Natural killer cell (primary cell): ENCODE measurements around the gene LIG3. TPM values are rescaled to one million over a fixed set of nuclear protein-coding genes. Genes with fewer than 3 reads are reported as not detected.

Source experiments
- ATAC-seq, 3 donors: fragments of 150-1000 bp in 2 of 3; fragments of 200-7000 bp in 1 of 3; cut with Tn5 transposase; 1 replicate in 1 of 3; 2 replicates in 2 of 3; pipeline ENCODE4 v1.10.0; 2021; ENCODE audit warnings: mild to moderate bottlenecking in 2 of 3, moderate library complexity in 2 of 3
- DNase-seq, 2 donors: peaks; one replicate each; pipeline versions ENCODE4 v3.0.0 to v3.0.0-alpha.2; 2013 to 2021; ENCODE audit warnings: mixed read lengths in 1 of 2
- H3K27ac ChIP-seq: one replicate; pipeline ENCODE4 v1.5.1; 2013; ENCODE audit warnings: mild to moderate bottlenecking, low read length
- H3K27me3 ChIP-seq: one replicate; pipeline ENCODE4 v1.6.1; 2013; ENCODE audit warnings: low read length; ENCODE audit not compliant: control insufficient read depth, insufficient read depth
- H3K36me3 ChIP-seq: one replicate; pipeline ENCODE4 v1.6.1; 2013; ENCODE audit warnings: low read length; ENCODE audit not compliant: control insufficient read depth, insufficient read depth
- H3K4me1 ChIP-seq: one replicate; pipeline ENCODE4 v1.6.1; 2013; ENCODE audit warnings: low read length; ENCODE audit not compliant: control insufficient read depth, insufficient read depth
- H3K4me3 ChIP-seq: one replicate; pipeline ENCODE4 v1.5.1; 2013; ENCODE audit warnings: low read length
- H3K9me3 ChIP-seq: one replicate; pipeline ENCODE4 v1.6.1; 2013; ENCODE audit warnings: low read length; ENCODE audit not compliant: control insufficient read depth, insufficient read depth
- H3K27ac Mint-ChIP-seq, 2 donors: one replicate each; pipeline ENCODE4 v1.8.0; 2022; ENCODE audit warnings: mild to moderate bottlenecking in 2 of 2, mixed read lengths in 2 of 2, moderate library complexity in 1 of 2
- H3K27me3 Mint-ChIP-seq, 2 donors: one replicate each; pipeline ENCODE4 v1.8.0; 2022; ENCODE audit warnings: low read depth in 2 of 2, mixed read lengths in 2 of 2
- H3K36me3 Mint-ChIP-seq: one replicate; pipeline ENCODE4 v1.8.0; 2022; ENCODE audit warnings: mixed read lengths
- H3K4me1 Mint-ChIP-seq, 2 donors: one replicate each; pipeline ENCODE4 v1.8.0; 2022; ENCODE audit warnings: mixed read lengths in 2 of 2
- H3K4me3 Mint-ChIP-seq: one replicate; pipeline ENCODE4 v1.8.0; 2022; ENCODE audit warnings: mild to moderate bottlenecking, moderate library complexity, mixed read lengths
- H3K9me3 Mint-ChIP-seq, 2 donors: one replicate each; pipeline ENCODE4 v1.8.0; 2022; ENCODE audit warnings: mixed read lengths in 2 of 2
- CTCF ChIP-seq: fragments of 200-600 bp; IDR thresholded peaks from one replicate; pipeline ENCODE4 v1.8.0; 2022; ENCODE audit warnings: antibody characterized with exemption
- WGBS: methylation state at CpG from one replicate; pipeline ENCODE4 v1.1.7; 2013; ENCODE audit warnings: missing lambda C conversion rate; ENCODE audit not compliant: insufficient coverage; 5-methylcytosine and 5-hydroxymethylcytosine counted together
- intact Hi-C: fragments of 100-400 bp; cut with micrococcal nuclease; formaldehyde crosslinking; loops from one replicate; pipeline ENCODE4 v1.14.2; 2022
- total RNA-seq, 4 donors: library from RNA; stranded (reverse); fragments of 120-200 nt in 1 of 4; gene quantifications; one replicate each; pipeline versions ENCODE4 v1.2.3 to v1.2.4, GENCODE V29; 2013 to 2022

The LIG3 gene
- total RNA-seq, 3 donors from 2014 or later (not counting 1 experiment from before 2014, with no cell fraction given): 70.2 to 83.7 (median 72.0) TPM

- ATAC-seq: no peak
- TF ChIP-seq CTCF: no peak
- Histone ChIP-seq H3K27me3 (no peaks in the 10 kb centered on the region), H3K4me1 (no peaks in the 10 kb centered on the region), H3K4me3 (no peak overlapping the region), H3K27ac (no peak overlapping the region), H3K9me3 (no peaks in the 10 kb centered on the region), H3K36me3 (peaks cover 35% of the 10 kb centered on the region)
- Mint-ChIP-seq H3K4me3 (no peak overlapping the region), H3K4me1 (no peaks in the 10 kb centered on the region), H3K27me3 (no peaks in the 10 kb centered on the region), H3K36me3 (peaks cover 7% of the 10 kb centered on the region), H3K27ac (peak overlapping the region; percentile 51 to 75), H3K9me3 (no peaks in the 10 kb centered on the region)
- no peak for DNase-seq
- WGBS: 96% methylated on average over 1 of the region's 1 CpG
- intact Hi-C loops: no loop called here
These were observed 26.6 kb downstream of the LIG3 start for GRCh38 chr17:35006961-35007360.

- Histone ChIP-seq H3K4me3 (no peak overlapping the region), H3K36me3 (peaks cover 58% of the 10 kb centered on the region), H3K27ac (no peak overlapping the region), H3K27me3 (no peaks in the 10 kb centered on the region), H3K9me3 (no peaks in the 10 kb centered on the region), H3K4me1 (no peaks in the 10 kb centered on the region)
- ATAC-seq: no peak
- peaks cover 7% of the 10 kb centered on the region for H3K36me3 Mint-ChIP-seq
- TF ChIP-seq CTCF: no peak
- H3K4me3 Mint-ChIP-seq: no peak overlapping the region
- no peaks in the 10 kb centered on the region for H3K27me3 Mint-ChIP-seq
- WGBS: 95% methylated on average over 3 of the region's 3 CpGs
- no peak overlapping the region for H3K27ac Mint-ChIP-seq
- intact Hi-C loops: no loop called here
- no peaks in the 10 kb centered on the region for H3K4me1 Mint-ChIP-seq
- no peaks in the 10 kb centered on the region for H3K9me3 Mint-ChIP-seq
- no peak for DNase-seq
These were observed 29.8 kb downstream of the LIG3 start for GRCh38 chr17:35010093-35010492.

DNA sequence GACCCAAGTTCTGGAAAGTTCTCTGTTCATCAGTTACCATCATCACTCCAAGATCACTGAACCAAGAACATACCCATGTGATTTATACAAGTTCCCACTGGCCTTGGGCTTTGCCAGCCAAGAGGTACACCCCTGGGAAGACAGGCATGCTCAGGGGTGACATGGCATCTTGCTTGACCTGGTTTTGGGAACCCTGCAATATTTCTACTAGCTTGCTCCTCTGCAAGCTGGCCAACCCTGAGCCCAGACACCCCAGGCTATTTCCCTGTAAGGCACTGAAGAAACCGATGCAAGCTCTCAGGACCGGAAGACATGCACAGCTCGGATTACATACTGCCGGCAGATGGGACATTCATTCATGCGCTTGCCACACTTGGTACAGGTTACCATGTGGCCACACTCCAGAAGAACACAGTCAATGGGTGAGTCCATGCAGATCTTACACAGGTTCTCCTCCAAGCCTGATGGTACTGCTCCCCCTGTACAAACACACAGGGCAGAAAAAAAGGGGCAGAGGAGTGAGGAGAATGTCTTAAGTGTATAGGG, 31.4 kb downstream of the LIG3 start:
- Mint-ChIP-seq H3K4me3 (no peak overlapping the region), H3K36me3 (peaks cover 7% of the 10 kb centered on the region), H3K27me3 (no peaks in the 10 kb centered on the region), H3K9me3 (no peaks in the 10 kb centered on the region), H3K27ac (no peak overlapping the region), H3K4me1 (no peaks in the 10 kb centered on the region)
- Histone ChIP-seq H3K27me3 (no peaks in the 10 kb centered on the region), H3K4me3 (no peak overlapping the region), H3K27ac (no peak overlapping the region), H3K36me3 (peaks cover 74% of the 10 kb centered on the region), H3K4me1 (no peaks in the 10 kb centered on the region), H3K9me3 (no peaks in the 10 kb centered on the region)
- no peak for TF ChIP-seq CTCF
- no peak for DNase-seq
- no peak for ATAC-seq
- intact Hi-C loops: no loop called here
- 97% methylated on average over 5 of the region's 5 CpGs for WGBS

GRCh38 chr17:35016369-35016768, 36.1 kb downstream of the LIG3 start:
- ATAC-seq (no peak), DNase-seq (no peak)
- H3K27me3 ChIP-seq: no peaks in the 10 kb centered on the region
- H3K9me3 Mint-ChIP-seq: no peaks in the 10 kb centered on the region
- intact Hi-C loops: no loop called here
- H3K4me1 ChIP-seq: peaks cover 3% of the 10 kb centered on the region
- H3K9me3 ChIP-seq: no peaks in the 10 kb centered on the region
- WGBS: 95% methylated on average over 4 of the region's 4 CpGs
- H3K4me3 ChIP-seq: no peak overlapping the region
- no peak for TF ChIP-seq CTCF
- H3K27me3 Mint-ChIP-seq: no peaks in the 10 kb centered on the region
- H3K27ac Mint-ChIP-seq: no peak overlapping the region
- no peak overlapping the region for H3K27ac ChIP-seq
- H3K4me1 Mint-ChIP-seq: peaks cover 7 to 13% of the 10 kb centered on the region in 2 donors
- no peak overlapping the region for H3K4me3 Mint-ChIP-seq
- H3K36me3 Mint-ChIP-seq: no peaks in the 10 kb centered on the region
- H3K36me3 ChIP-seq: peaks cover 76% of the 10 kb centered on the region
